ENCODE results near the gene TF. TPM values are rescaled to one million over a fixed set of nuclear protein-coding genes. Genes with fewer than 3 reads are reported as not detected.
"Not testable (repeated sequence)": the region's sequence is repeated elsewhere in the genome, so short reads cannot be mapped to it uniquely, and the experiment has no call there.

The TF gene
- total RNA-seq, 4 donors from 2014 or later = 17.0 to 111 (median 31.9) TPM

GRCh38 chr3:133722935-133723334 lies 23.3 kb upstream of the TF start:
- no peak for DNase-seq (ENCODE audit: low spot score)
- no peak for ATAC-seq (ENCODE audit: low FRiP score)
- TF ChIP-seq, protein P1, sequence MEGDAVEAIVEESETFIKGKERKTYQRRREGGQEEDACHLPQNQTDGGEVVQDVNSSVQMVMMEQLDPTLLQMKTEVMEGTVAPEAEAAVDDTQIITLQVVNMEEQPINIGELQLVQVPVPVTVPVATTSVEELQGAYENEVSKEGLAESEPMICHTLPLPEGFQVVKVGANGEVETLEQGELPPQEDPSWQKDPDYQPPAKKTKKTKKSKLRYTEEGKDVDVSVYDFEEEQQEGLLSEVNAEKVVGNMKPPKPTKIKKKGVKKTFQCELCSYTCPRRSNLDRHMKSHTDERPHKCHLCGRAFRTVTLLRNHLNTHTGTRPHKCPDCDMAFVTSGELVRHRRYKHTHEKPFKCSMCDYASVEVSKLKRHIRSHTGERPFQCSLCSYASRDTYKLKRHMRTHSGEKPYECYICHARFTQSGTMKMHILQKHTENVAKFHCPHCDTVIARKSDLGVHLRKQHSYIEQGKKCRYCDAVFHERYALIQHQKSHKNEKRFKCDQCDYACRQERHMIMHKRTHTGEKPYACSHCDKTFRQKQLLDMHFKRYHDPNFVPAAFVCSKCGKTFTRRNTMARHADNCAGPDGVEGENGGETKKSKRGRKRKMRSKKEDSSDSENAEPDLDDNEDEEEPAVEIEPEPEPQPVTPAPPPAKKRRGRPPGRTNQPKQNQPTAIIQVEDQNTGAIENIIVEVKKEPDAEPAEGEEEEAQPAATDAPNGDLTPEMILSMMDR (IDR thresholded peaks at IDR 0.05) = no peak

- TF ChIP-seq, protein P1 (IDR thresholded peaks at IDR 0.05) = no peak
- ATAC-seq (ENCODE audit: low FRiP score) = no peak
- DNase-seq (ENCODE audit: low spot score) = no peak
These were observed 15.2 kb upstream of the TF start for GRCh38 chr3:133730993-133731392.

DNA sequence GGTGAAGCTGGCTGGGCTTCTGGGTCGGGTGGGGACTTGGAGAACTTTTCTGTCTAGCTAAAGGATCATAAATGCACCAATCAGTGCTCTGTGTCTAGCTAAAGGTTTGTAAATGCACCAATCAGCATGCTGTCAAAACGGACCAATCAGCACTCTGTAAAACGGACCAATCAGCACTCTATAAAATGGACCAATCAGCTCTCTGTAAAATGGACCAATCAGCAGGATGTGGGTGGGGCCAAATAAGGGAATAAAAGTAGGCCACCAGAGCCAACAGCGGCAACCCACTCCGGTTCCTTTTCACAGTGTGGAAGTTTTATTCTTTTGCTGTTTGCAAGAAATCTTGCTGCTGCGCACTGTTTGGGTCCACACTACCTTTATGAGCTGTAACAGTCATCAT lies 14.0 kb upstream of the TF start:
- not testable (repeated sequence) for ATAC-seq (ENCODE audit: low FRiP score); DNase-seq (ENCODE audit: low spot score)

- no peak for DNase-seq (ENCODE audit: low spot score)
- no peak for ATAC-seq (ENCODE audit: low FRiP score)
- TF ChIP-seq, protein P1 (IDR thresholded peaks at IDR 0.05) = no peak
These were observed 13.0 kb upstream of the TF start for GRCh38 chr3:133733226-133733625.

GRCh38 chr3:133734305-133734704 lies 11.9 kb upstream of the TF start:
- TF ChIP-seq, protein P1 (IDR thresholded peaks at IDR 0.05) = no peak
- DNase-seq (ENCODE audit: low spot score) = no peak
- ATAC-seq (ENCODE audit: low FRiP score) = no peak

DNA sequence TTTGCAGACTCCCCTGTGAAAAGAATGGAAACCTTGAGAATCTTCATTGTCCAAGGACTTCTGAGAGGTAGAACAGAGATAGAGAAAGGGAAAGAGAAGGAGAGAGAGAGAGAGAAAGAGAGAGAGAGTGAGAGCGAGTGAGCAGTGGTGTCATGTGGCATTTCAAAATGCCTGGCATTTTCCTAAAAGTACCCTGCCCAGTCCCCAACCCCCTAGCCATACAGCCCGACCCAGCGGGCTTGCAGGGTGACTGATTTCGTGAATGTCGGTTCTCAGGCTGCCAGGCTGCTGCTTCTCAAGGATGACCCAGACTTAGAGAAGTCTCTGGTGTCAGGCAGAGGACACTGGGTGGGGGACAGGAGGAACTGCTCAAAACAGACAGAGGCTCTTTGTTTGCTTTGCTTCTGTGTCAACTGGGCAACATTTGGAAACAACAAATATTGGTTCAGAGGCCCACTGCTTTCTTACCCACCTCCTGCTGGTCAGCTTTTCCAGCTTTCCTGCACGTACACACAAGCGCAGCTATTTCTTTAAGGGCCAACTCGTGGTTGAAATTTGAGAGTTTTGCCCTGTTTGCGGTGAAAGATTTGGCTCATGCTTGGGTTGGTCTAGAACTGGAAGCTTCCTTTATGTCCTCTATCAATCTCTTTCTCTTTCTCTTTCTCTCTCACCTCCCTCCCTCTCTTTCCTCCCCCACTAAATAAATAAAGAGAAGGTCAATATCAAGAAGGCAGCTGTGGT lies 3.7 kb upstream of the TF start:
- DNase-seq (ENCODE audit: low spot score) = no peak
- TF ChIP-seq, protein P1 (IDR thresholded peaks at IDR 0.05) = no peak
- no peak for ATAC-seq (ENCODE audit: low FRiP score)

- TF ChIP-seq, protein P1 (IDR thresholded peaks at IDR 0.05) = no peak
- ATAC-seq (ENCODE audit: low FRiP score) = no peak
- no peak for DNase-seq (ENCODE audit: low spot score)
These were observed 2.0 kb upstream of the TF start for GRCh38 chr3:133744241-133744640.

Data from omental fat pad (tissue), 4 donors.